GM18907 (cell line): ENCODE measurements around the gene OLFM1.

Experiments used
- ATAC-seq: cut with Tn5 transposase; IDR thresholded peaks from one replicate; pipeline ENCODE4 v1.9.1; 2021; ENCODE audit warnings: mild to moderate bottlenecking, moderate library complexity; ENCODE audit not compliant: unreplicated experiment

The OLFM1 gene

GRCh38 chr9:135129137-135129695 is 41.7 kb downstream of the OLFM1 start:
- ATAC-seq, result no peak

GRCh38 chr9:135130207-135130976 is 42.9 kb downstream of the OLFM1 start:
- ATAC-seq, result no peak

GRCh38 chr9:135131488-135131887 is 44.0 kb downstream of the OLFM1 start:
- no peak for ATAC-seq

- ATAC-seq, result no peak
Measured at GRCh38 chr9:135132008-135132407, 44.5 kb downstream of the OLFM1 start.

GRCh38 chr9:135134268-135135022 is 47.0 kb downstream of the OLFM1 start:
- no peak for ATAC-seq

GRCh38 chr9:135135171-135135928 is 47.9 kb downstream of the OLFM1 start:
- no peak for ATAC-seq

GRCh38 chr9:135135929-135136315 is 48.5 kb downstream of the OLFM1 start:
- ATAC-seq, result no peak

- no peak for ATAC-seq
Measured at GRCh38 chr9:135136481-135136880, 49.0 kb downstream of the OLFM1 start.

GRCh38 chr9:135136991-135137832 is 49.7 kb downstream of the OLFM1 start:
- no peak for ATAC-seq

GRCh38 chr9:135138078-135138855 is 50.8 kb downstream of the OLFM1 start:
- no peak for ATAC-seq

GRCh38 chr9:135139366-135139959 is 52.0 kb downstream of the OLFM1 start:
- no peak for ATAC-seq

- ATAC-seq, result no peak
Measured at GRCh38 chr9:135141183-135141774, 53.8 kb downstream of the OLFM1 start.

- ATAC-seq, result no peak
Measured at GRCh38 chr9:135144581-135145170, 57.2 kb downstream of the OLFM1 start.

- ATAC-seq, result no peak
Measured at GRCh38 chr9:135145312-135145711, 57.8 kb downstream of the OLFM1 start.

GRCh38 chr9:135146241-135146640 is 58.8 kb downstream of the OLFM1 start:
- no peak for ATAC-seq

GRCh38 chr9:135146766-135147473 is 59.5 kb downstream of the OLFM1 start:
- ATAC-seq, result no peak

- no peak for ATAC-seq
Measured at GRCh38 chr9:135147474-135147805, 60.0 kb downstream of the OLFM1 start.

- ATAC-seq, result no peak
Measured at GRCh38 chr9:135147938-135148337, 60.5 kb downstream of the OLFM1 start.
